CD4-positive, alpha-beta T cell treated with Interleukin-17A for 4 hours (primary cell): ENCODE data around the gene TOR1A.
A peak's percentile ranks its signal among the peaks of the same experiment; 100 is the strongest.
"Not testable (repeated sequence)": the region's sequence is repeated elsewhere in the genome, so short reads cannot be mapped to it uniquely, and the experiment has no call there.

ENCODE experiments used
- DNase-seq: peaks from one replicate; pipeline ENCODE4 v3.0.0-alpha.2; 2020; ENCODE audit warnings: mixed read lengths

The TOR1A gene

DNA sequence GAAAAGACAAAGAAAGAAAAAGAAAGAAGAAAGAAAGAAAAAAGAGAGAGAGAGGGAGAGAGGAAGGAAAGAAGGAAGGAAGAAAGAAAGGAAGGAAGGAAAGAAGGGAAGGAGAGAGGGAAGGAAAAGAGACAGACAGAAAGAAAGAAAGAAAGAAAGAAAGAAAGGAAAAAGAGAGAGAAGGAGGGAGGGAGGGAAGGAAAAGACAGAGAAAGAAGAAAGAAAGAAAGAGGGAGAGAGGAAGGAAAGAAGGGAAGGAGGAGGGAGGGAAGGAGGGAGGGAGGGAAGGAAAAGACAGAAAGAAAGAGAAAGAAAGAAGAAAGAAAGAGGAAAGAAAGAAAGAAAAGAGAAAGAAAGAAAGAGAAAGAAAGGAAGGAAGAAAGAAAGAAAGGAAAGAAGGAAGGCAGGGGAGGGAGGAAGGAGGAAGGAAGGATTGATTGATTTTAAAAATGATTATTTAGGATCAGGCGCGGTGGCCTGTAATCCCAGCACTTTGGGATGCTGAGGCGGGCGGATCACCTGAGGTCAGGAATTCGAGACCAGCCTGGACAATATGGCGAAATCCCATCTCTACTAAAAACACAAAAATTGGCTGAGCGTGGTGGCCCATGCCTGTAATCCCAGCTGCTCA is 44.3 kb downstream of the TOR1A start:
- no peak for DNase-seq

DNA sequence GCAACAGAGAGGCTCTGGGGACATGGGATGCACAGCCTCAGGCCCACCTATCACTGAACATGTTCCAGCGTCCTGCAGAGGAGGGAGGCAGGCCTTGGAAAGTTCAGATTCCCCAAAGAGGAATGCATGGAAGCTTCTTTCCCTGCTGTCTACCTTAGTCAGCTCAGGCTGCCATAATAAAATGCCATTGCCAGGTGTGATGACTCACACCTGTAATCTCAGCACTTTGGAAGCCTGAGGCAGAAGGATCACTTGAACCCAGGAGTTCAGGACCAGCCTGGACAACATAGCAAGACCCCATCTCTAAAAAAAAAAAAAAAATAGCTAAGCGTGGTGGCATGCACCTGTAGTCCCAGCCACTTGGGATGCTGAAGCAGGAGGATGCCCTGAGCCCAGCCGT is 45.5 kb downstream of the TOR1A start:
- DNase-seq, result no peak

DNA sequence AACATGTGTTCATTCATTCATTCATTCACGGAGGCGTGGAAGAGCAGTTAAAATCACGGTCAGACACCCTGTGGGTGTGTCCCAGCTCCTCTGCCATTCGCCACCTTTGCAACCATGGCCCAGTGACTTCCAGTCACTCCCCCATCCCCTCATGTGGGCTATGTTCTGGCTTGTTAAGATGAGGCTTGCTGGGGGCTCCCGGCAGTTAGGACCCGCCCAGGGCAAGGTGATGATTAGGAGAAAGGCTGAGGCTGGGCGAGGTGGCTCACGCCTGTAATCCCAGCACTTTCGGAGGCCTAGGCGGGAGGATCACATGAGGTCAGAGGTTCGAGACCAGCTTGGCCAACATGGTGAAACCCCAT is 46.2 kb downstream of the TOR1A start:
- no peak for DNase-seq

DNA sequence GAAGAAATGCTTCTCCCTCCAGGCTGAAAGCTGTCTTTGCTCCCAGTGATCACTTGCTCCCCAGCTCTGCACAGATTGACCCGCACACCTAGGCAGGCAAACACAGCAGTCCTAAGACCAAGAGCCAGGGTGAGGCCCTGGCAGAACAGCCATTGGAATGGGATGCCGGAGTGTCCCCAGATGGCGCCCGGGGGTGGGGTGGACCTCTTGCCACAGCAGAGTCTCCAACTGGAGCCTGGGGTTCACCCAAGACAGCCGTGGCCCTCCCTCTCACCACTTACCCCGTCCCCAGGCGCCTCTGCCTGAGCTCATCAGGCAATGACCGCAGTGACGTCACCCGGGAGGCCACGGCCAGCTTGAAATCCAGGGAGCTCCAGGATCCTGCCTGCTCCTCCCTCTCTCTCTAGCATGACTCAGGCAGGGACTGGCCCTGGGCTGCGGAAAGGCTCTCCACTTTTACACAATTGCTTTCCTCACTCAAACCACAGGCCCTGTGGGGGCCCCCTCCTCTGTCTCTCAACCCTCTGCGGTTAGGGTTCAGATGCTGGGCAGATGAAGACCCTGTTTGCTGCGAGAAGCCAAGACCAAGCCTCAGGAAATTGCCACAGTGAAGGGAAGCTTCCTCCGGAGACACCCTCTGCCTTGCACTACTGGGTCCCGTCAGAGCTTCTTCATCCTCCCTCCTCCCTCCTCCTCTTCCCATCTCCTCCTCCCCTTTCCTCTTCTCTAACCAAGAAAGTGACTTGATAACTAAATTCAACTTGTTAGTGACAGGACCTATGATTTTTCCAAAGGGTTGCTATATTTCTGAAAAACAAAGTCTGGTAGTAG is 46.8 kb downstream of the TOR1A start:
- DNase-seq, result peak; percentile 23

- DNase-seq, result no peak
Measured at GRCh38 chr9:129776566-129776937, 47.4 kb downstream of the TOR1A start.

DNA sequence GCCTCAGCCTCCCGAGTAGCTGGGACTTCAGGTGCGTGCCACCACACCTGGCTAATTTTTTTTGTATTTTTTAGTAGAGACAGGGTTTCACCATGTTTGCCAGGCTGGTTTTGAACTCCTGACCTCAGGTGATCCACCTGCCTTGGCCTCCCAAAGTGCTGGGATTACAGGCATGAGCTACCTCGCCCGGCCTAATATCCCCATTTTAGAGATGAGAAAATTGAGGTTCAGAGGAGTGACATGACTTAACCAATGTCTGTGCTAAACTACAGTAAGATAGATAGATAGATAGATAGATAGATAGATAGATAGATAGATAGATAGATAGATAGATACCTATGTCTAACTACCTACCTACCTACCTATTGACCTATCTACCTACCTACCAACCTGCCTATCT is 47.8 kb downstream of the TOR1A start:
- DNase-seq, result not testable (repeated sequence)

GRCh38 chr9:129775448-129775798 is 48.5 kb downstream of the TOR1A start:
- no peak for DNase-seq

DNA sequence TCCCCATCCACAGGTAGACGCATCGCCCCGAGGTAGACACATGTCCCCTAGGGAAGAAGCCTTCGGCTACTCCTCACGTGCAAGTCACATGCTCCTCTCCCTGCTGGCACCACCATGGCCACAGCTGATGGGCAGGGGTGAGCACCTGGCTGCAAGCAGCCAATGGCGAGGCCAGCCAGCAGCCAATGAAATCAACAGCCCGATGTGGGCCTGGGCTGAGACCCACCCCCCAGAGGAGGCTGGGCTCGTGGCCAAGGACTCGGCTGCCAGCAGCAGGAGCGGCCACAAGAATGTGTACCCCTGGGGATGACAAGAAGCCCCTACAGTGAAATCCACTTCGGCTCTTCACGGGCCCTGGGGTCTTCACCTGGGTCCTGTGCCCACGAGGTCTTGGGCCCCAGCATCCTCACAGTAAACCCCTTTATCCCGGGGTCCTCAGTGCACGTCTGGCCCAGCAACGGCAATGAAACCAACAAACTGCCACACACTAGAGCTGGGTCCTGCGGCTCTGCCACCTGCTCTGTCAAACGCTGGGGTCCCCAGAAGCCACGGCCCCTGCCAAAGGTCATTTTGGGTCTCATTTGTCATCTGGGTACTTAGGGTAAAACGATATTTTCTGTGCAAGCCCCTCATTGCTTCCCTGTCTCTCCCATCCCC is 49.0 kb downstream of the TOR1A start:
- no peak for DNase-seq

DNA sequence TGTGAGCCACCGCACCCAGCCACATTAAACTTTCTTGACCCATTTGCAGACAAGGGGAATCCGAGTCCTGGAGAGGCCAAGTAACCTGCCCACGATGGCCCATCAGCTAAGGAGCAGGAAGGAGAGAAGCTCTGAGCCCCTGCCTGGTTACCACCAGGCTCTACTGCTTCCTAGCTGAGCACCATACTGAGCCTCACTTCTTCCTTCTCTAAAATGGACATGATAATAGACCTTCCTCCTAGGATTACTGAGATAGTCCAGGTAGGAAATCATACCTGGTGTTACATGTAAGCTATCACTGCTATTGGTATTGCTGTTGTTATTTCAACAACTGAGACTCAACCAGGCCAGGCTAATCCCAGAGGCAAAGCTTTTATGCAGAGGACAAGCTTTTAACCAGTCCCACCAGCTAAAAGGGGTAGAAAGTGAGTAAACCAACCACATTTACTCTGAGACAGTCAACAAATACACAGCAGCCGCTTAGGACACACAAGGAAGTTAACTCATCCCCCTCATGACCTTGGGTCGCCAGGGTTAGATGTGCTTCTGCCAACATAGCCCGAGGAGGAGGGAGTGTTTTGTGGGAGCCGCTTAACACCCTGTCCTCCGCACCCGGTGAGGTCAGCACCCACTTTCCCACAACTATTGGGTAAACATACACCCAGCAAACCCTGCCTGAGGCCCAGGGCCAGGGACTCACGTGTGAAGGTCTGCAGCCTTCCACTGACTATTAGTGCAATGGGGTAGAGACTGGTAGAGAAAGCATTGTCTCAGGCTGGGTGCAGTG is 50.5 kb downstream of the TOR1A start:
- DNase-seq, result no peak

- no peak for DNase-seq
Measured at GRCh38 chr9:129770741-129771140, 53.2 kb downstream of the TOR1A start.

DNA sequence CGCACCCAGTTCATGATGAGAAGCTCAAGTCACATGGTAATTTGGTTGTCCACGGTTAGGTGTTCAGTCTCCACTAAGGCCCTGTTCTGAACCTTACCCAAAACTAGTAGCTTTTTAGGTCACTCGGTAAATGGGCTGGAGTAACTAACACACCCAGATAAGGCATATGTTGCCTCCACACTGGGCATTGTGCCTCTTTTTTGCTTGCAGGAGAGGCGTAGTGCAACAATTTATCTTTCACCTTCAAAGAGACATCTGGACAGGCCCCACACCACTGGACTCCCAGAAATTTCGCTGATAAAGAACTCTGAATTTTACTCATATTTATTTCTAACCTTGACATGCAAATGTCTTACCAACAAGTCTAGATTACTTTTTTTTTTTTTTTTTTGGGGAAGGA is 54.3 kb downstream of the TOR1A start:
- no peak for DNase-seq

- DNase-seq, result no peak
Measured at GRCh38 chr9:129768486-129768885, 55.5 kb downstream of the TOR1A start.

DNA sequence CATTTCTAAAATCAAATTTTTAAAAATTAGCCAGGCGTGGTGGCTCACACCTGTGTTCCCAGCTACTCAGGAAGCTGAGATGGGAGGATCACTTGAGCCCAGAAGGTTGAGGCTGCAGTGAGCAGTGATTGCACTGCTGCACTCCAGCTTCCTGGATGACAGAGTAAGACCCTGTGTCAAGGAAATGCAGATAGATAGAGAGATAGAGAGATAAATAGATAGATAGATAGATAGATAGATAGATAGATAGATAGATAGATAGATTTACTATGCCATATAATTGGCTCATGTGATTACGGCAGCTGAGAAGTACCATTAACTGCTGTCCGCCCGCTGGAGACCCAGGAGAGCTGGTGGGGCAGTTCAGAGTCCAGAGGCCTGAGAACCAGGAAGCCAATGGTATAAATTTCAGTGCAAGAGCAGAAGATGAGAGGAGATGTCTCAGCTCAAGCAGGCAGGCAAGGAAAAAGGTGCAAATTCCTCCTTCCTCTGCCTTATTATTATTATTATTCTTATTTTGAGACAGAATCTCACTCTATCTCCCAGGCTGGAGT is 58.1 kb downstream of the TOR1A start:
- no peak for DNase-seq

- no peak for DNase-seq
Measured at GRCh38 chr9:129762985-129763926, 60.7 kb downstream of the TOR1A start.
